Measurements from ENCODE around the gene CTPS1. TPM values are rescaled to one million over a fixed set of nuclear protein-coding genes. Genes with fewer than 3 reads are reported as not detected.

CTPS1 gene
- total RNA-seq, 1 experiment from 2014 or later, result 66.4 TPM

- TF ChIP-seq YY1 (IDR thresholded peaks at IDR 0.05; ENCODE audit: extremely low read depth, insufficient replicate concordance, low read depth, low read length) (no peak), CBX3 (IDR thresholded peaks at IDR 0.05; ENCODE audit: low read depth) (no peak), JUND (IDR thresholded peaks at IDR 0.05) (no peak), SP1 (IDR thresholded peaks at IDR 0.05; ENCODE audit: low read depth) (no peak), CEBPB (IDR thresholded peaks at IDR 0.05; ENCODE audit: low read depth) (no peak), EZH2 (IDR thresholded peaks at IDR 0.05) (no peak), TCF7L2 (IDR thresholded peaks at IDR 0.05; ENCODE audit: borderline replicate concordance, extremely low read depth, insufficient read depth, insufficient read length) (no peak), SRF (IDR thresholded peaks at IDR 0.05; ENCODE audit: low read depth) (no peak), ZFX (IDR thresholded peaks at IDR 0.05) (no peak), ATF3 (IDR thresholded peaks at IDR 0.05) (no peak), SIN3A (IDR thresholded peaks at IDR 0.05; ENCODE audit: low read depth) (no peak), POLR2A (IDR thresholded peaks at IDR 0.05; ENCODE audit: borderline replicate concordance, extremely low read depth, insufficient read depth, insufficient read length) (no peak), EZH2phosphoT487 (IDR thresholded peaks at IDR 0.05; ENCODE audit: borderline replicate concordance) (no peak), POLR2AphosphoS5 (IDR thresholded peaks at IDR 0.05; ENCODE audit: low read depth, low read length) (no peak), EGR1 (IDR thresholded peaks at IDR 0.05; ENCODE audit: low read depth) (no peak), ELF1 (IDR thresholded peaks at IDR 0.05; ENCODE audit: borderline replicate concordance, low read depth) (no peak)
- TF ChIP-seq, protein P1, sequence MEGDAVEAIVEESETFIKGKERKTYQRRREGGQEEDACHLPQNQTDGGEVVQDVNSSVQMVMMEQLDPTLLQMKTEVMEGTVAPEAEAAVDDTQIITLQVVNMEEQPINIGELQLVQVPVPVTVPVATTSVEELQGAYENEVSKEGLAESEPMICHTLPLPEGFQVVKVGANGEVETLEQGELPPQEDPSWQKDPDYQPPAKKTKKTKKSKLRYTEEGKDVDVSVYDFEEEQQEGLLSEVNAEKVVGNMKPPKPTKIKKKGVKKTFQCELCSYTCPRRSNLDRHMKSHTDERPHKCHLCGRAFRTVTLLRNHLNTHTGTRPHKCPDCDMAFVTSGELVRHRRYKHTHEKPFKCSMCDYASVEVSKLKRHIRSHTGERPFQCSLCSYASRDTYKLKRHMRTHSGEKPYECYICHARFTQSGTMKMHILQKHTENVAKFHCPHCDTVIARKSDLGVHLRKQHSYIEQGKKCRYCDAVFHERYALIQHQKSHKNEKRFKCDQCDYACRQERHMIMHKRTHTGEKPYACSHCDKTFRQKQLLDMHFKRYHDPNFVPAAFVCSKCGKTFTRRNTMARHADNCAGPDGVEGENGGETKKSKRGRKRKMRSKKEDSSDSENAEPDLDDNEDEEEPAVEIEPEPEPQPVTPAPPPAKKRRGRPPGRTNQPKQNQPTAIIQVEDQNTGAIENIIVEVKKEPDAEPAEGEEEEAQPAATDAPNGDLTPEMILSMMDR (IDR thresholded peaks at IDR 0.05 in 2 of 3, conservative IDR thresholded peaks at IDR 0.05 in 1 of 3; ENCODE audit: borderline replicate concordance in 1 of 3, insufficient read depth in 1 of 3, low read depth in 2 of 3, low read length in 2 of 3), result no peak
- TF ChIP-seq, protein P2, sequence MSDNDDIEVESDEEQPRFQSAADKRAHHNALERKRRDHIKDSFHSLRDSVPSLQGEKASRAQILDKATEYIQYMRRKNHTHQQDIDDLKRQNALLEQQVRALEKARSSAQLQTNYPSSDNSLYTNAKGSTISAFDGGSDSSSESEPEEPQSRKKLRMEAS (IDR thresholded peaks at IDR 0.05), result no peak
- TF ChIP-seq, protein P3, sequence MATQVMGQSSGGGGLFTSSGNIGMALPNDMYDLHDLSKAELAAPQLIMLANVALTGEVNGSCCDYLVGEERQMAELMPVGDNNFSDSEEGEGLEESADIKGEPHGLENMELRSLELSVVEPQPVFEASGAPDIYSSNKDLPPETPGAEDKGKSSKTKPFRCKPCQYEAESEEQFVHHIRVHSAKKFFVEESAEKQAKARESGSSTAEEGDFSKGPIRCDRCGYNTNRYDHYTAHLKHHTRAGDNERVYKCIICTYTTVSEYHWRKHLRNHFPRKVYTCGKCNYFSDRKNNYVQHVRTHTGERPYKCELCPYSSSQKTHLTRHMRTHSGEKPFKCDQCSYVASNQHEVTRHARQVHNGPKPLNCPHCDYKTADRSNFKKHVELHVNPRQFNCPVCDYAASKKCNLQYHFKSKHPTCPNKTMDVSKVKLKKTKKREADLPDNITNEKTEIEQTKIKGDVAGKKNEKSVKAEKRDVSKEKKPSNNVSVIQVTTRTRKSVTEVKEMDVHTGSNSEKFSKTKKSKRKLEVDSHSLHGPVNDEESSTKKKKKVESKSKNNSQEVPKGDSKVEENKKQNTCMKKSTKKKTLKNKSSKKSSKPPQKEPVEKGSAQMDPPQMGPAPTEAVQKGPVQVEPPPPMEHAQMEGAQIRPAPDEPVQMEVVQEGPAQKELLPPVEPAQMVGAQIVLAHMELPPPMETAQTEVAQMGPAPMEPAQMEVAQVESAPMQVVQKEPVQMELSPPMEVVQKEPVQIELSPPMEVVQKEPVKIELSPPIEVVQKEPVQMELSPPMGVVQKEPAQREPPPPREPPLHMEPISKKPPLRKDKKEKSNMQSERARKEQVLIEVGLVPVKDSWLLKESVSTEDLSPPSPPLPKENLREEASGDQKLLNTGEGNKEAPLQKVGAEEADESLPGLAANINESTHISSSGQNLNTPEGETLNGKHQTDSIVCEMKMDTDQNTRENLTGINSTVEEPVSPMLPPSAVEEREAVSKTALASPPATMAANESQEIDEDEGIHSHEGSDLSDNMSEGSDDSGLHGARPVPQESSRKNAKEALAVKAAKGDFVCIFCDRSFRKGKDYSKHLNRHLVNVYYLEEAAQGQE (IDR thresholded peaks at IDR 0.05; ENCODE audit: low read depth), result no peak
- Histone ChIP-seq H3K79me2 (ENCODE audit: insufficient read depth, low read length) (peaks cover 28% of the 10 kb centered on the region), H3K27me3 (ENCODE audit: insufficient read depth, low read length) (no peaks in the 10 kb centered on the region), H3K27ac (ENCODE audit: low read depth, low read length) (no peak overlapping the region), H3K36me3 (ENCODE audit: control insufficient read depth in 1 of 2, insufficient read depth in 2 of 2, low read length in 2 of 2) (peaks cover 0 to under 1% of the 10 kb centered on the region in 2 experiments; a peak in 1 of 4 replicates), H2AFZ (ENCODE audit: low read depth, low read length, poor library complexity, severe bottlenecking) (no peak overlapping the region), H3K9ac (ENCODE audit: low read length) (no peak overlapping the region), H3K4me3 (replicated peaks in 1 of 2; ENCODE audit: low read depth in 1 of 2, low read length in 2 of 2) (no peak overlapping the region), H4K20me1 (ENCODE audit: insufficient read depth) (peaks cover 7% of the 10 kb centered on the region; the same call in 1 of the 2 replicates), H3K9me3 (ENCODE audit: control insufficient read depth in 1 of 2, insufficient read depth in 1 of 2, low read depth in 1 of 2, low read length in 2 of 2) (no peaks in the 10 kb centered on the region), H3K9me2 (ENCODE audit: insufficient read depth) (no peaks in the 10 kb centered on the region), H3K4me2 (ENCODE audit: low read length) (no peak overlapping the region), H3K4me1 (ENCODE audit: control insufficient read depth in 1 of 2, insufficient read depth in 2 of 2, low read length in 2 of 2) (peaks cover 7 to 45% of the 10 kb centered on the region in 2 experiments; a peak in 3 of 4 replicates)
- no peak for ATAC-seq
- DNase-seq (ENCODE audit: low read depth, low spot score), result no peak
- POLR2A ChIA-PET, result no interaction called here
- CTCF ChIA-PET, result no interaction called here
- RAD21 ChIA-PET (ENCODE audit: low non-redundant PET in 1 of 2, low total read pairs in 2 of 2, uncharacterized antibody in 2 of 2, unreplicated experiment in 2 of 2), result no interaction called here
- BruUV-seq (replicated peaks), result no TSS peak
- intact Hi-C loops (cut with micrococcal nuclease), result no loop called here
These were observed 1.8 kb upstream of the CTPS1 start for GRCh38 chr1:40977716-40978115.
